22Rv1 (cell line): ENCODE data around the gene NQO2.
"Not testable (repeated sequence)": the region's sequence is repeated elsewhere in the genome, so short reads cannot be mapped to it uniquely, and the experiment has no call there.

Source experiments
- CTCF ChIP-seq: fragments of 450-650 bp; IDR thresholded peaks from 2 replicates; pipeline ENCODE4 v1.5.1; 2017; ENCODE audit warnings: mild to moderate bottlenecking
- ZFX ChIP-seq: fragments of 450-650 bp; IDR thresholded peaks from 2 replicates; pipeline ENCODE4 v1.6.1; 2017; ENCODE audit warnings: antibody characterized with exemption, borderline replicate concordance

GRCh38 chr6:2973180-2973579 is 26.5 kb upstream of the NQO2 start:
- TF ChIP-seq CTCF, ZFX: not testable (repeated sequence)
